ENCODE results near the gene FGF19.

- TF ChIP-seq POLR2AphosphoS5 (IDR thresholded peaks at IDR 0.05; ENCODE audit: low read depth): no peak
- TF ChIP-seq CTCF (IDR thresholded peaks at IDR 0.05; ENCODE audit: insufficient read depth, low read length): no peak
- no peak for TF ChIP-seq GABPA (IDR thresholded peaks at IDR 0.05; ENCODE audit: low read depth)
- no peak for TF ChIP-seq REST (IDR thresholded peaks at IDR 0.05; ENCODE audit: insufficient replicate concordance, low read depth)
Observed at GRCh38 chr11:69734841-69735240, 31.0 kb upstream of the FGF19 start.
